NT2/D1 (cell line): ENCODE data around the gene CCDC57.

Experiments used
- SUZ12 ChIP-seq: IDR thresholded peaks from 2 replicates; pipeline ENCODE4 v1.6.1; 2011; ENCODE audit not compliant: insufficient read length, insufficient read depth; ENCODE audit errors: extremely low read depth
- YY1 ChIP-seq: IDR thresholded peaks from 2 replicates; pipeline ENCODE4 v1.6.1; 2011; ENCODE audit not compliant: insufficient read length, insufficient read depth
- ZNF274 ChIP-seq: IDR thresholded peaks from 2 replicates; pipeline ENCODE4 v1.6.1; 2011; ENCODE audit warnings: mild to moderate bottlenecking, low read depth, low read length

- no peak for TF ChIP-seq SUZ12
- TF ChIP-seq YY1 = no peak
- no peak for TF ChIP-seq ZNF274
Observed at GRCh38 chr17:82160075-82160474, 52.6 kb downstream of the CCDC57 start.
